GM18858 (cell line): ENCODE data around the gene FOXC2.

Source experiments
- ATAC-seq: cut with Tn5 transposase; IDR thresholded peaks from one replicate; pipeline ENCODE4 v1.9.1; 2021; ENCODE audit not compliant: unreplicated experiment

FOXC2 gene

DNA sequence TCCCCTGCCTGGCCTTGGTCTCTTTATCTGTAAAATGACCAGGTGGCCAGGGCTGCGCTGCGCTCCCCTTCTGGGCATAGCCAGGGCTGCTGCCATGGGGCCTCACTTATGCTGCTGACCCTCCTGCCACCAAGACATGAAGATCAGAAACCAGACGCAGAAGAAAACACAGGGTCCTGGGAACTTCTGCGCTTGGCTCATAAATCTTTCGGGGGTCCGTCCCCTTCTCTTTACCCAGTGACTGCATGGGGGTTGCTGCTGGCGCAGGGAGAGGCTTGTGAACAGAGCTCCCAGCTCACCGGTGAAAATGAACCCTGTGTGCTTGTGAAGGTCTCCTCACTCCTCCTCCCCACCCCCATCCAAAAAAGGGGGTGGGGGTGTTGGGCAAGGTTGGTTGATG lies 6.0 kb downstream of the FOXC2 start:
- no peak for ATAC-seq

DNA sequence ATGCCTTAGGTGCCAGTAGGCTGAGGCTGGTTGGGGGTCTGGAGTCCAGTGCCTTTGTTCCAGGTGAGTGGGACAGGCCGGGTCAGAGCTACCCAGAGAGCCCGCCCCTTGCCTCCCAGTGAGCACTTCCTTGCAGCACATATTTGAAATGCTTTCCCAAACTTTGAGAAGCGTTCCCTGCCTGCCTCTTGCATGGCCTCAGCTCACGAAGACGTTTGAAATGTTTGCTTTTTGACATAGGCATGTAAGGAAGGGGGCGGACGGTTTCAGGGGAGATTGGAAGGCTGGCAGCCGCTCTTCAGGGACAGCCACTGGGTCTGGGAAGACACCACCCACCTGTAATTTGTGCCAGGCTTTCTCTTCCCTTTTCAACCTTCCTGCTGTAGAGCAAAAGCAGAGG lies 6.6 kb downstream of the FOXC2 start:
- no peak for ATAC-seq

DNA sequence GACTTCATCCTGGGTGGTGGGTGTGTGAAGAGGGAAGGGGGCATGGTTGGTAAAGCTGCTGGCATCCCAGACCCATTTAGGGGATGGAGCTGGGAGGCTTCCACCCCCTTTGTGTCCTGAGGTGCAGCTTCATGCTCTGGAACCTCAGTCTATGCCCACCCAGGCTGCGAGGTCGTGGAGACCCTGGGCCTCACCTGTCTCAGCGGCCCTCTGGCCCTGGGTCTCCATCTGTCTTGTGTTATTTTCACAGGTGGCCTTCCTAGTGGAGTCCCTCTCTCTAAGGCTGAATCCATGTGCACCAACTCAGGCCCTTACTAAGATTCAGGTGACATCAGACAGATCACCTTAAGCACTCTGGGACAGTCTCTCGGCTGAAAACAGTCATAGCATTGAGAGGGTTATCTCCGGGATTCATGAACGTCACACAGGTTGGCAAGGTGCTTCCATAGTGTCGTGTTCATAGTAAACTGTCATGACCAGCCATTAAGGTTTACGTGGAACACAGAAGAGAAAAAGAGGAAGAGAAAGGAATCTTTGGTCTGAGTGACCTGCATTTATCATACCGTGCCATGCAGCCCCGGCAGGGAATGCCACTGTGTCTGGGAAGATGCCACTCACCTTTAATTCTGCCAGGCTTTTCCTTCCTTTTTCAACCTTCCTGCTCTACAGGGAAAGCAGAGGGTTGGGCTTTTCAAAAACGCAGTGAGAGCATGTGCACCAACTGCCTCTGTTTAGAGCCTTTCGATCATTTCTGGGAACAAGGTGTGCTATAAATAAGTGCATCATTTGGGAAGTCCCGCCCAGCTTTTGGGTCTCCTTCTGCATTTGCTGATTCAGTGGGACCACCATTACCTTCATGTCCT lies 7.2 kb downstream of the FOXC2 start:
- ATAC-seq, result no peak

DNA sequence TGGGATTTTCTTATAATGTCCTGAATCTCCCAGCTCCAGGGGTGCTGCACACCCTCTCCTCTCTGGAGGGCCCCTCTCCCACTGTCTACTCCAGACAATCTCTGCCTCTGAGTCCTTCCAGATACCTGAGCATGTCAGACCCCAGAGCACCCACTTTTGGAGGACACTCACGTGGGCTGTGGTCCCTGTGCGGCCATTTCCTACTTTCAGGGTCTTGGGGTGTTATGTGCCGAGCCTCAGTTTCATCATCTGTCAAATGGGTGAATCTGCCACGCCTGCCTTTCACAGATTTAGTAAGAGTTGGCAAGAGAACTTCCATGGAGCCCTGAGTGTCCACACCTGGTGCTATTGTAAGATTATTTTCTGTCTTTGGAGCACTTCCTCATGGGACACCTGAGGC lies 8.0 kb downstream of the FOXC2 start:
- no peak for ATAC-seq

DNA sequence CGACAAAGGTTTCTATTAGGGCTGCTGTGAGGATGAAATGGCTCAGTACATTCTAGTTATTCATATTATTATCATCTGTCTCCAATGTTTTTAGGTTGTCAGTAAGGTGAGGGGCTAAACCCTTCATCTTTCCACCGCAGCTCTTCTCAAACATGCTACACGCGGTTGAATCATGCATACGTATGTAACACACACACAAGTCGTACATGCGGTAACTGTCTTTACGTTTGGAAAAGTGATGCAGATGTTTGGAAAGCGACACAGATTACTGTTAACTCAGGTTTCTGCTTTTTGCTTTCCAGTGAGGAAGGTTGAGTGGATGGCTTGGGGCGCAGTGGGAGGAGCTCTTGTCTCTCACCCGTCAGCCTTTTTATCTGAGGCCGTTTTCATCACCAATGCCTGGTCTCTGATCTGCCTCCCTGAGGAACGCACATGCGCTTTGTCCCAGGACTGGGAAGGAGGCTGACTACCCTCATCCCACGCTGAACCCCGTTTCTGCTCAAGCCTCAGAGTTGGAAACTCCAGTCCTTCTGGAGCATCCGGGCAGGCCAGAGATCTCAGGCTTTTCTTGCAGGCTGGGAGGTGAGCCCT lies 8.6 kb downstream of the FOXC2 start:
- no peak for ATAC-seq

DNA sequence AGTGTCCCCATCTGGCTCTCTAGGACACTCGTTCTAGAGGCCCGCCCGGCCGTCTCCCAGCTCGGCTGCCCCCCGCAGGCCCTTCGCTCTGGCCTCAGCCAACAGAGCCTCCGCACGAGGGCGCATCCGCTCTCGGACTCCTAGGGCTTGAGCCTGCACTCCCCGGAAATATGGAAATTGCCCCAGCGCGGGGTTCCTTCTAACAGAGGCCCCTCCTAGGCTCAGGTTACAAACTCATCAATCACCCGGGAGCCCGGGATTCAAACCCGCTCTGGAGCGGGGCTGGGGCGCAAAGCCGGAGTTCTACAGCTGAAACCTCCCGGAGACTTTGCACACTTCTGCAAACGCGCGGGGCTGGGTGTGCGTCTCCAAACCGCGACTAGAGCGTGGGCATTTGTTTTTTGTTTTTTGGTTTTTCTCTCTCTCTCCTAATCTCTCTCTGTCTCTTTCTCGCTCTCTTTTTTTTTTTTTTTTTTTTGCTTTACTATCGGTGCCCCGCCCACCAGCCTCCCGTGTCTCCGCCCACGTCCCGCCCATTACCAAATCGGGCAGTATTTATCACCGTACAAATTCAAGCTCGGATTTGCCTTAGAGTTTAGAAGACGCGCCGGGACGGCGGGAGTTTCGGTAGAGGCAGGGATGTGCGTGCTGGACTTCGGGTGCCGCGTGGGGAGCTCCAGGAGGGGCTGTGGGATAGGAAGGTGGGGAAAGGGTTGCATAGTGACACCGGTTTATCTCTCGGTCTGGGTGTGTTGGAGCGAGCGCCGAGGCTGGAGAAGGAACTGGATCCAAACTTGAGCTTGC lies 9.3 kb downstream of the FOXC2 start:
- no peak for ATAC-seq

DNA sequence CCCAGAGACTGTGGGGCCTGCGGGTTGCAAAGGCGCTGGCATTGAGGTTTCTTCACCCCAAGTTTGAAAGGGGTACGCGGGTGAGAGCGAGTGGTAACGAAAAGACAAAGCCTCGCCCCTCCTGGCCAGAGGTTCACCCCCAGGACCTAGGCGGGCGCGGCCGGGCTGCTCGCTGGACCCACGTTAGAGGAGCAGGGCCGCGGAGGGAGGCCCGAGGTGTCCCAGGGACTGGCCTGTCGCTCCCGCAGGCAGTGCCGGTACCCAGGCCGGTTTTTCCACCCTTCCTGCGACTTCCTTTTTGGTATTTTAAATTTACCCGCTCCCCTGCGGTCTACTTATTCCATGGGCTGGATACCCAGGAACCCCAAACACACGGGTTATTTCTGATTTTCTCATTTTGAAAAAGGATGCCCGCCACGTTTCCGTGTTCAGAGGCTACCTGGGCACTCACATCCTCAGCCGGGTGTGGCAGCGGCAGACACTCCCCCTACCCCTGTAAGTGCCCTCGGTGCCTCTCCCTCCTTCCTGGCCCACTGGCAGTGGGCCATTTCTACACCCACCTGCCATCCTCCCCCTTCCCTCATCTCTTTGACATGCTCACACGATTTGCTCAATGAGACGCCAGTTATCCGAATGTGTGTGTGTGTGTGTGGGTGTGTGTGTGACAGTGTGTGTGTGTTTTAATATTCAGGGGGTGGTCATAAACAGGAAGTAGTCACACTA lies 10.1 kb downstream of the FOXC2 start:
- no peak for ATAC-seq

DNA sequence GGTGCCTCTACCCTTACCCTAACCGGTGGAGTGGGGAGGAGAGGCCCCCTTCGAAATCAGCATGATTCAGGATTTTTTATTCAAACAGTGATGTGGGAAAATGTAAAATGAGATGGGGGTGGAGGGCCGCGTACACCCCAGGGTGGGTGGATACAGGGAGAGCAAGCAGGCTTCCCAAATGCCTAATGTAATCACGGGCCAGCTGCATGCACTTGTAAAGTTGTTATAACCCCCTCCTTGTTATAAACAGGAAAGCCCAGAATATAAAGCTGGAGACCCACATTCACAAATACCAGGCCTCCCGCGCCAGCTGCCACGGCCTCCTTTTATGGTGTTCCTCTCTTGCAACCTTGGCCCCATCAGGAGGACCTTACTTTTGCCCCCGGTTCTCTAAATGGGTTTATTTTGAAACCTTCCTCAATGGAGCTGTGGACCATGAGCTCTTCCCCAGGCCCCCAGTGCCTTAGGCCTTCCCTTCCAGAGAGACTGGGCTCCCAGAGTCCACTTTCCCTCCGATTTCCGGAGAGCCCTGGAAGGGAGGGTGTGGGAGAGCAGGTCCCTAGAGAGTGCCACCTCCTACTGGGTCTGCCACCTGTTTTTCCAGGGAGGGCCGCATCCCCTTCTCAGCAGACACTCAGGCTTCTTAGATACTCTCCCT lies 10.8 kb downstream of the FOXC2 start:
- no peak for ATAC-seq

DNA sequence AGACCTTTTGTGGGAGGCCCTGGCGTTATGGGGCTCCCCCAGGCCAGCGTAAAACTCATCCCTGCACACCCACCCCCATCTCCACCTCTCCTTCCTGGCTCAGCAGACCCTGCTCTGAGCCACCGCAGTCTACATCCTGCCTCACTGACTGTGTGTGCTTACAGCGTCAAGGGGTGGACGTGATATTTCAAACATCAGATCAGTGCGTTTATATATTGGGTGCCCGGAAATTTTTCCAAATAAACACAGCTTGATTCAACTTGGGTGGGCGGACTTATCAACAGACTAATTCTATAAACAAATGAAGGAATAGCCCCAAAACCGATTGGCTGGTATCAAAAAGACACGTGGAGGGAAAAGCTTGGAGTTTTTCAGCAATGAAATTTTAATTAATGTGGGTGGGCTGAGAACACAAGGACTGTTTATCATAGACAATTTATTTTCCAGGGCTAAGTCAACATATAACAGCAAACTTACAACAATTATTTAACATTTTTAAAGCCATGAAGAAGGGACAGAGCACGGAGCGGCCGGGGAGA lies 11.5 kb downstream of the FOXC2 start, which contains the start of gene FOXL1:
TSS of gene FOXL1 (plus strand) at position 489 of the 539 bp plus-strand sequence. CDS start 175 bp downstream, outside the sequence.
- ATAC-seq, result no peak

DNA sequence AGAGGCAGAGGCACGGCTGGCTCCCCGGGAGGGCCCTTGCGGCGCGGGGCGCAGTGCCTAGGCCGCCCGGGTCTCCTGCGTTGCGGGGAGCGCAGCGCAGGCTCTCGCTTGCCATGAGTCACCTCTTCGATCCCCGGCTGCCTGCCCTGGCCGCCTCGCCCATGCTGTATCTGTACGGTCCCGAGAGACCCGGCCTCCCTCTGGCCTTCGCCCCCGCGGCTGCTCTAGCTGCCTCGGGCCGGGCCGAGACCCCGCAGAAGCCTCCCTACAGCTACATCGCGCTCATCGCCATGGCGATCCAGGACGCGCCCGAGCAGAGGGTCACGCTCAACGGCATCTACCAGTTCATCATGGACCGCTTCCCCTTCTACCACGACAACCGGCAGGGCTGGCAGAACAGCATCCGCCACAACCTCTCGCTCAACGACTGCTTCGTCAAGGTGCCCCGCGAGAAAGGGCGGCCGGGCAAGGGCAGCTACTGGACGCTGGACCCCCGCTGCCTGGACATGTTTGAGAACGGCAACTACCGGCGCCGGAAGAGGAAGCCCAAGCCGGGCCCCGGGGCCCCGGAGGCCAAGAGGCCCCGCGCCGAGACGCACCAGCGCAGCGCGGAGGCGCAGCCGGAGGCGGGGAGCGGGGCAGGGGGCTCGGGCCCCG lies 12.1 kb downstream of the FOXC2 start:
- ATAC-seq, result no peak

DNA sequence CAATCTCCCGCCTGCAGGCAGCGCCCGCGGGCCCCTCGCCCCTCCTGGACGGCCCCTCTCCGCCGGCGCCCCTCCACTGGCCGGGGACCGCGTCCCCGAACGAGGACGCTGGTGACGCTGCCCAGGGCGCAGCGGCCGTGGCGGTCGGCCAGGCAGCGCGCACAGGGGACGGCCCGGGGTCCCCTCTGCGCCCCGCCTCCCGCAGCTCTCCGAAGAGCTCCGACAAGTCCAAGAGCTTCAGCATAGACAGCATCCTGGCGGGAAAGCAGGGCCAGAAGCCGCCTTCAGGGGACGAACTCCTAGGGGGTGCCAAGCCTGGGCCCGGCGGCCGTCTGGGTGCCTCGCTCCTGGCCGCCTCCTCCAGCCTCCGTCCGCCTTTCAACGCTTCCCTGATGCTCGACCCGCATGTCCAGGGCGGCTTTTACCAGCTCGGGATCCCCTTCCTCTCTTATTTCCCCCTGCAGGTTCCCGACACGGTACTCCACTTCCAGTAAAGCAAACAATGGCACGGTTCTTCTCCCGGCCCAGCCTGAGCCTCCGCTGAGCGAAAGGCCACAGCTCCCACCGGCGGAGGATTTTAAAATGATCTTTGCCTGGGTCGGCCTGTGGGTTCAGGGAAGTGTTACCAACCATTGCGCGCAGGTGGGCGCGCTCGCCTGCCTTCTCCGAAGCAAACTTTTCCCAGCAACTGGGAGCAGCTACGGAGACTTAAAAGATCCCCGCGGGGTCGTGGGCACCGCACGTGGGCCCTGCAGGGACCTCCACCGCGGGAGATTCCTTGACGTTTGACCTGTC lies 12.8 kb downstream of the FOXC2 start:
- no peak for ATAC-seq

DNA sequence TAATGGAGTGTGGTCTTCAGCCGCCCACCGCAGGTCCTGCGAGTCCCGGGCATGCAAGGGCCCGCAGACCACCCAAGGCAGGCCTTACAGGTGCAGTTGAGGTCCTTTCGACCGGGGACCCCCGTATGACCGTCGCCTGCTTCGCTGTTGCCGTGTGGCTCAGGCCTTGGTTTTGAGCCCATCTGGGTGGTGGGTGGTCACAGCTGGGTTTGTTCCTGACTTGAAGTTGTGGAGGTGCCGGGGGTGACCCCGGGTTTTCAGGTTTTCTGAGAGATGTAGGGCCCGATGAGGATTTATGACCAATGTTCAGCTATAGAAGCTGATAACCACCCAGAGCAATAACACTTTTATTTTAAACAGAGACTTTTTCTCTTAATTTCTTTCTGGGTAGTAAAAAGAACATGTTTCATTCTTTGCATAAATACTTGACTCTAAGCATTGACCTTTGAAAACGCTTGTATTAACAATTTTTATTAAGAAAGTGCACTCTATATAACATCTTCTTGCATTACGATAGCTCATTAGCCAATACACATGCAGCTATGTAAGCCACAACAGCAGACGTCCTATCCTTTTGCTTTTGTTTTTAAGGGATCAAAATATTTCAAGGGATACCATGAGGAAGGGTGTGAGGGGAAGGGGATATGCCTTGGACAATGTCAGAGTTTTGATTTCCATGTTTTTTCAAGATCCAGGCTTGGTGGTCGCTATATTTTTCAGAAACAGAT lies 13.6 kb downstream of the FOXC2 start:
- ATAC-seq, result no peak

DNA sequence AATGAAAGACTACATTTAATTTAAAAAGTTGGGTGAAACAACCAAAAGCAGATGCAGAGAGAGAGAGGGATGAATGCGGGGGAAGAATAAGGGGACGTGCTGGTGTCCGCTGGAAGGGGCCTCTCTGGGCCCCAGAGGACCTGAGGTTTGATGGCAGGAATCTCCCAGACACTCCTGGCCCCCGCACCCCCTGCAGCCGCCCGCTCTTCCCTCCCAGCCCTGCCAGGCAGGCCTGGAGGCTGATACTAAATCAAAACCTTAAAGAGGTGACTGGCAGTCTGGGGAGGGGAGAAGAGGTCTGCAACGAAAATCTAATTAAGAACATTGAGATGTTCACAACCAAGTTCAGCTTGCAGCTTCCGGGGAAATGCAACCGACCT lies 14.2 kb downstream of the FOXC2 start:
- no peak for ATAC-seq

DNA sequence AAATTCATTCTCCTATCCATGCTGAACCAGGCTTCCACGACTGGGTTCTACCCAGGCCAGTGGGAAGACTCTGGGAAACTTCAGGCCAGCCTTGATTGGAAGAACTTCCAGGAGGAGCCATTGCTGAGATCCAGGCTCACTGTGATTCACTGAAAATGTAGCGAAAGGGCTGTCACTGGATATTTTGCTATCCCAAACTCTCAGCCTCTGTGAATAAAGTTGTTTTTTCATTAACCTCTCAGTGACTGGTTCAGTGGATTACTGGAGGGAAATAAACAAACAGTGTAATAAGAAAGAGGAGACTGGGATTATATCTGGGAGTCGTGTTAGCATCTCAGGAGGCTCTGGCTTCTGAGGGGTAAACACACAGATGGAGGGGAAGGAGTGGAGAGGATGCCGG lies 14.8 kb downstream of the FOXC2 start:
- no peak for ATAC-seq

DNA sequence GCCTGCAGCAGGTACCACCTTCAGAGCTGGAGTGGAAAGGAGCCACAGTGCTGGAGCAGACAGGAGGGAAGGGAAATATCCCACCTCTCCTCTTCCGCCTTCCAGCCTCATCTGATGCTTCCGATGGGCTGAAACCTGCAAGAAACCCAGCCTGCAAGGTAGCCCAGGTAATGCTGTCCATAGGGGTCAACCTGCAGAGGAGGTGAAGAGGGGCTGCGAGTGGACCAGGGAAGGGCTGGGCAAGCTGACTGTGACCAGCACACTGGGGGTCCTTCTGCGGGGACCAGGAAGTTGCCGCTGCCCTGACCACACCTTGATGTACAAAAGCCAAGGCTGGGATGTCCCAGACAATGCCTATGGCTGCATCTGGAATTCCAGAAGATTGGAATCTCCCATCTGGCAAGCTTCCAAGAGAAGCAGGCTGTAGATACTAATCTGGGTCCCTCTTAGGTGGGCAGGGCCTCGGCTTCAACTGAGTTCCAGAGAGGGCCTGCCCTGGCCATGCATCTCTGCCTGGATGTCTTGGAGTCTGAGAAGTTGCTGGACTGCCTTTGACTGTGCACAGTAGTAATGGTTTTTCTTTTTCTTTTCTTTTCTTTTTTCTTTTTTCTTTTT lies 17.5 kb downstream of the FOXC2 start:
- ATAC-seq, result no peak

DNA sequence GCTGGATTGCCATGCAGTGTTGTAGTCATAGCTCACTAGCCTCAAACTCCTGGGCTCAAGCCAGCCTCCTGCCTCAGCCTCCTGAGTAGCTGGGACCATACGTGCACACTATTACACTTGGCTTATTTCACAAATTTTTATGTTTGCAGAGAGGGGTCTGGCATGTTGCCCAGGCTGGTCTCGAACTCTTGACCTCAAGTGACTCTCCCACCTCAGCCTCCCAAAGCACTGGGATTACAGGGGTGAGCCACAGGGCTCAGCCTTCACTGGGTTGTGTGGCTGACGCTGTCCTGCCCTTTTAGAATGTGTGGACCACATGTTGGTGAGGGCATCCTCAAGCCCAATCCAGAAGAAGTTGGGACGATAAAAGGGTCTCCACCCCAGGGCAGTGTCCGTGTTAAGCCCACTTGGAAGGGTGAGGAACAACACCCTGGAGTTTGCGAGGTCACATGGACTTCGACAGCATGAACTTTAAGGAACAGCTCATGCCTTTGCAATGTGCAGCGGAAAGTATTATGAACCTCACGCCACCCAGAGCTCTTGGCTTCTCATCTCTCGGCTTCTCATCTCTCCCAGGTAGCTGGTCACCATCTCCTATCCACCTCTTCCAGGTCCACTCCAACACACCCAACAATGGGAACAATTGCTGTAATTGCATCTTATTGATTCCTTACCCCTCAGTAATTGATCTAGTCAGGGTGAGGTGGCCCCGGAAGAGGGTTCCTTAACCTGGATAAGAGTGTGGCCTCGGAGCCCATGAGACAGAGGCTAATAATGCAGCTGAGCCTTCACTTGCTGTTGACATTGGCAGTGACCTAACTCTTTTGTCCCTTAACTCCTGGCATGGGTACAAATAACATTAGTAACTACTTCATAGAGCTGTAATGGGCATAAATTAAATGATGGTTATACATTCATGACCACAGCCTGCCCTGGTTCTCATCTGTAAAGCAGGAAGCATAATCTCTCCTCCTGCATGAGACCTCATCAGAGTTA lies 18.4 kb downstream of the FOXC2 start:
- no peak for ATAC-seq
